Chondrocyte (in vitro differentiated cells): Measurements from ENCODE around the gene CCDC88C. TPM values are rescaled to one million over a fixed set of nuclear protein-coding genes. Genes with fewer than 3 reads are reported as not detected.

Experiments used
- DNase-seq: peaks from one replicate; pipeline ENCODE4 v3.0.0; 2021; ENCODE audit warnings: mixed read lengths, low spot score
- H3K27ac Mint-ChIP-seq: one replicate; pipeline ENCODE4 v1.8.0; 2021; ENCODE audit warnings: mild to moderate bottlenecking, moderate library complexity, mixed read lengths; ENCODE audit not compliant: unreplicated experiment
- H3K27me3 Mint-ChIP-seq: 2 replicates; pipeline ENCODE4 v1.8.0; 2021; ENCODE audit warnings: low read depth, mixed read lengths
- H3K36me3 Mint-ChIP-seq: 2 replicates; pipeline ENCODE4 v1.8.0; 2021; ENCODE audit warnings: low read depth, mixed read lengths
- H3K4me1 Mint-ChIP-seq: 2 replicates; pipeline ENCODE4 v1.8.0; 2021; ENCODE audit warnings: low read depth, mild to moderate bottlenecking, mixed read lengths
- H3K4me3 Mint-ChIP-seq: one replicate; pipeline ENCODE4 v1.8.0; 2021; ENCODE audit warnings: mild to moderate bottlenecking, moderate library complexity, mixed read lengths; ENCODE audit not compliant: unreplicated experiment
- H3K9me3 Mint-ChIP-seq: 2 replicates; pipeline ENCODE4 v1.8.0; 2021; ENCODE audit warnings: low read depth, mixed read lengths
- total RNA-seq: library from RNA; stranded (reverse); gene quantifications from 3 replicates; pipeline ENCODE4 v1.2.1, GENCODE V29; 2021
- TF ChIP-seq, protein P1 (sequence below): fragments of 200-600 bp; sonication (generic); IDR thresholded peaks from 2 replicates; pipeline ENCODE4 v1.5.0; 2021; ENCODE audit warnings: antibody characterized with exemption, mild to moderate bottlenecking, moderate library complexity

CCDC88C gene
- total RNA-seq, 1 donor from 2014 or later: 2.3 TPM

DNA sequence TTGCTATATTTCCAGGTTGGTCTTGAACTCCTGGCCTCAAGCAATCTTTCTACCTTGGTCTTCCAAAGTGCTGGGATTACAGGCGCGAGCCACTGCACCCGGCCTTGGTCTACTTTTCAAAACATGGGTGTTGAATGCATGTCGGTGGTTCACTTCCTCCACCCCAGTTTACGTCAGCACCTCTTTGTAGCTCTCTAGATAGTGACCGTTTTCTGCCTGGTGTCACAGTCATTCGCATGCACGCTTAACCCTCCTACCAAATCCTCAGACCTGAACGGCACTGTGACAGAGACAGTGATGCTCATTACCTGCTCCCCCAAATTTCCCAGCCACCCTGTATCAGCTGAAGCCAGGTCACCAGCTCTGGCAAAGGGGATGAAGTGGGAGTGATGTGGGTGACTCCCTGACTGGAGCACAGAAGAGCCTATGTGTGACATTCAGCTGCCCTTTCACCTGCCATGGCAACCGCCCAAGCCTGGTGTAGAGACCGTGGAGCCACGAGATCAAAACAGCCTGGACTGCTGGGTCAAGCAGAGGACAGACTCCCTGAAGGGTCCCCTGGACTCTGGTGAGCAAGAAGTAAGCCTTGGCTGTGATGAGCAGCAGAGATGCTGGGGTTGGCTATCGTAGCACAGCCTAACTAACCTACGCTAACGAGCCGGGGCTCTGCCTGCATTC is 106.9 kb downstream of the CCDC88C start:
- Mint-ChIP-seq H3K36me3 (no peaks in the 10 kb centered on the region), H3K27ac (no peak overlapping the region)

DNA sequence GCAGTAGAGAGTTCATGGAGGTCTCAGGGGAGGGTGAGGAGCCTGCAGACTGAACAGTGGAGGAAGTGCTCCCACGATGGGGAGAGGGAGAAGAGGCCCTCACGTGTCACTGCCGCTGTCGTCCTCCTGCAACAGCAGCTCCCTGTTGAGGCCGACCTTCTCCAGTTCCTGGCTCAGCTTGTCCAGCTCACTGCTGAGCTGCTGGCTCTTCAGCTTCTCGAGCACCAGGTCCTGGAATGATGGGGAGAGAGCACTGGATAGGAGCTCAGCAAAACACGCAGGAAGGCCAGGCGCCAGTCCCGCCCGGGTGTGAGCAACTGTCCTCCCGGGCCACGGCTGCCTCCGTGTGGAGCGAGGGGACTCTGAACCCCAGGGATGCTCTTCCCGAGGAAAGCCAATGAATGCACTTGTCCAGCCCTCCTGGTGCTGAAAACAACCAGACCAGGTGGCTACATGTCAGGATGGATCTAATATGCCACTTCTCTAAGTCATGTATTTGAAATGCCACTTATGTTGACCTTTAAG is 107.8 kb downstream of the CCDC88C start:
- no peaks in the 10 kb centered on the region for H3K9me3 Mint-ChIP-seq
- H3K4me1 Mint-ChIP-seq: no peaks in the 10 kb centered on the region

More for the DNA sequence above, 106.9 kb downstream of the CCDC88C start:
- Mint-ChIP-seq H3K4me3 (no peak overlapping the region), H3K27me3 (no peaks in the 10 kb centered on the region), H3K9me3 (no peaks in the 10 kb centered on the region), H3K4me1 (no peaks in the 10 kb centered on the region)
- DNase-seq: no peak
- TF ChIP-seq, protein P1, sequence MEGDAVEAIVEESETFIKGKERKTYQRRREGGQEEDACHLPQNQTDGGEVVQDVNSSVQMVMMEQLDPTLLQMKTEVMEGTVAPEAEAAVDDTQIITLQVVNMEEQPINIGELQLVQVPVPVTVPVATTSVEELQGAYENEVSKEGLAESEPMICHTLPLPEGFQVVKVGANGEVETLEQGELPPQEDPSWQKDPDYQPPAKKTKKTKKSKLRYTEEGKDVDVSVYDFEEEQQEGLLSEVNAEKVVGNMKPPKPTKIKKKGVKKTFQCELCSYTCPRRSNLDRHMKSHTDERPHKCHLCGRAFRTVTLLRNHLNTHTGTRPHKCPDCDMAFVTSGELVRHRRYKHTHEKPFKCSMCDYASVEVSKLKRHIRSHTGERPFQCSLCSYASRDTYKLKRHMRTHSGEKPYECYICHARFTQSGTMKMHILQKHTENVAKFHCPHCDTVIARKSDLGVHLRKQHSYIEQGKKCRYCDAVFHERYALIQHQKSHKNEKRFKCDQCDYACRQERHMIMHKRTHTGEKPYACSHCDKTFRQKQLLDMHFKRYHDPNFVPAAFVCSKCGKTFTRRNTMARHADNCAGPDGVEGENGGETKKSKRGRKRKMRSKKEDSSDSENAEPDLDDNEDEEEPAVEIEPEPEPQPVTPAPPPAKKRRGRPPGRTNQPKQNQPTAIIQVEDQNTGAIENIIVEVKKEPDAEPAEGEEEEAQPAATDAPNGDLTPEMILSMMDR: no peak

DNA sequence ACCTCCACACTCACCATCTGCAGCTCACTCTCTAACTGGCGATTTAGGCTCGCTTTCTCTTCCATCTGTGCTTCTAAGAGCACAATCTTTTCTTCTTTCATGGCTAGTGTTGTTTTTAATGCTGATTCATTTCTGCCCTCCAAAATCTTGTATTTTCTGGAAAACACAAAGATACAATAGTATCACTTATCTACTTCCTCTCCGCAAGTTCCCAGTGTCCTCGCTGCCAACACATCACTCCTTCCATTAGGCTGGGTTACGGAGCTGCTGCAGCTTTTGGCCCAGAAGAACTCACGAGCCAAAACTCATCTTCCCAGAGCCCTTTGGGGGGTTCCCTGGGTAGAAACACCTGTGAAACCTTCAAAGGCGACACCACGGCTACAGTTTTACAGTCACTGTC is 109.3 kb downstream of the CCDC88C start:
- H3K4me1 Mint-ChIP-seq: no peaks in the 10 kb centered on the region
- H3K36me3 Mint-ChIP-seq: no peaks in the 10 kb centered on the region
- no peak overlapping the region for H3K4me3 Mint-ChIP-seq
- H3K27me3 Mint-ChIP-seq: no peaks in the 10 kb centered on the region
- no peak for DNase-seq
- H3K27ac Mint-ChIP-seq: no peak overlapping the region
- H3K9me3 Mint-ChIP-seq: no peaks in the 10 kb centered on the region
- TF ChIP-seq, protein P1: no peak

More for the DNA sequence above, 107.8 kb downstream of the CCDC88C start:
- H3K27me3 Mint-ChIP-seq: no peaks in the 10 kb centered on the region
- no peak for DNase-seq
- no peaks in the 10 kb centered on the region for H3K36me3 Mint-ChIP-seq
- H3K4me3 Mint-ChIP-seq: no peak overlapping the region
- TF ChIP-seq, protein P1: no peak
- no peak overlapping the region for H3K27ac Mint-ChIP-seq

DNA sequence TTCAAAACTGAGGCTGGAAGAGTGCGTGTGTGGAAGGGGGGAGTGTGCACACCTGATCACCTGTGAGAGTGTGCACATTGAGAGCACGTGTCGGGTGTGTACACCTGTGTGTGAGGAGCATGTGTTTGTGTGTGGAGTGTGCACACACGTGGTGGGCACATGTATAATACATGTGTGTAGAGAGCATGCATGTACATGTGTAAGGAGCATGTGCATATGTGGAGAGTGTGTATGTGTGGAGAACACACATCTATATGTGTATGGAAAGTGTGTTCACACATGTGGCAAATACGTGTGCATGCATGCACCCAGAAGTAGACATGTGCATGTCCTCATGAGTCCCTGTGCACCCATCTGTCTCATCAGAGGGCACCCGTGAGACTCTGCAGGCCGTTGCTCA is 110.0 kb downstream of the CCDC88C start:
- no peak for DNase-seq
- TF ChIP-seq, protein P1: no peak
- Mint-ChIP-seq H3K4me1 (no peaks in the 10 kb centered on the region), H3K4me3 (no peak overlapping the region), H3K27ac (no peak overlapping the region), H3K27me3 (no peaks in the 10 kb centered on the region), H3K36me3 (no peaks in the 10 kb centered on the region), H3K9me3 (no peaks in the 10 kb centered on the region)

DNA sequence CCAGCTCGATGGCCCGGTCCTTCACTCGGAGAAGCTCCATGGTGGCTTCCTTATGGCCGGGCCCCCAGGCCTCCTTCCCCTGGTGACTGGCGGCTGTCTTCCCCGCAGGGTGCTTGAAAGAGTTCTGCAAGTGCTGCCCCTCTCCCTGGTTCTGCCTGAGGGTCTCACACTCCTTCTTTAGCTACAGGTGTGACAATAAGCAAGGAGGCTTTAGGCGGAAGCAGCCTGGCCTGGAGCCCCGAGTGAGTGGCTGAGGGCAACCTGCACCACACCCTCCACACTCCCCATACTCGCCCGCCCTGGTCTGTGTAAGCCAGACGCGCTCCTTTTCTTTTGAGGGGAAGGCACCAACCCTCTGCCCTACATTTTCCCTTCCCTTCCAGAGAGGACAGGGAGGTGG is 110.6 kb downstream of the CCDC88C start:
- no peak overlapping the region for H3K27ac Mint-ChIP-seq
- no peaks in the 10 kb centered on the region for H3K27me3 Mint-ChIP-seq
- H3K4me3 Mint-ChIP-seq: no peak overlapping the region
- H3K9me3 Mint-ChIP-seq: no peaks in the 10 kb centered on the region
- no peaks in the 10 kb centered on the region for H3K4me1 Mint-ChIP-seq
- TF ChIP-seq, protein P1: no peak
- H3K36me3 Mint-ChIP-seq: no peaks in the 10 kb centered on the region
- no peak for DNase-seq
